AG04450 (cell line): ENCODE results near the gene GYG2. TPM values are rescaled to one million over a fixed set of nuclear protein-coding genes. Genes with fewer than 3 reads are reported as not detected.
A peak's percentile ranks its signal among the peaks of the same experiment; 100 is the strongest.
"Not testable (repeated sequence)": the region's sequence is repeated elsewhere in the genome, so short reads cannot be mapped to it uniquely, and the experiment has no call there.

ENCODE experiments used
- CTCF ChIA-PET: fragments of 300-600, 350-600 bp; formaldehyde crosslinking; extraction: SDS; loops from one replicate; lab custom pipeline; 2022; ENCODE audit warnings: antibody characterized with exemption, inconsistent platforms; lab: Charles Lee
- POLR2A ChIA-PET: fragments of 350-600 bp; formaldehyde crosslinking; extraction: SDS; loops from one replicate; lab custom pipeline; 2021; ENCODE audit warnings: antibody characterized with exemption, inconsistent platforms; lab: Yijun Ruan, JAX
- DNase-seq: peaks from one replicate; pipeline ENCODE4 v3.0.0-alpha.2; 2011; ENCODE audit warnings: low read depth, low spot score
- H3K27ac ChIP-seq: one replicate; pipeline ENCODE4 v1.5.1; 2012; ENCODE audit warnings: low read depth, low read length, control low read depth
- H3K27me3 ChIP-seq: one replicate; pipeline ENCODE4 v1.6.0; 2012; ENCODE audit warnings: low read length; ENCODE audit not compliant: control insufficient read depth, insufficient read depth
- H3K4me3 ChIP-seq: 2 replicates; pipeline ENCODE4 v1.5.1; 2011; ENCODE audit warnings: mild to moderate bottlenecking, low read depth, low read length, control low read depth
- H3K9me3 ChIP-seq: 2 replicates; pipeline ENCODE4 v1.5.1; 2012; ENCODE audit warnings: low read length; ENCODE audit not compliant: control insufficient read depth, insufficient read depth
- CTCF ChIP-seq: IDR thresholded peaks from 2 replicates; pipeline ENCODE4 v1.5.1; 2011; ENCODE audit warnings: low read depth, low read length, control low read depth, inconsistent platforms
- polyA plus RNA-seq: library from polyadenylated mRNA; depleted of rRNA; stranded (reverse); fragments of >200 nt; gene quantifications from 2 replicates; pipeline ENCODE4 v1.2.3, GENCODE V29; 2011

Gene GYG2
- polyA plus RNA-seq, 1 experiment, result 19.6 TPM

- Histone ChIP-seq H3K4me3 (peak overlapping the region; percentile 42), H3K9me3 (no peaks in the 10 kb centered on the region), H3K27ac (no peak overlapping the region), H3K27me3 (no peaks in the 10 kb centered on the region)
- TF ChIP-seq CTCF, result no peak
- CTCF ChIA-PET, result interaction anchor here (0.7 kb wide), 1 partner anchor 11 kb away, joined by 3 read pairs; no protein-coding TSS in a partner anchor
- DNase-seq, result no peak
- POLR2A ChIA-PET, result no interaction called here
These were observed 60.4 kb downstream of the GYG2 start for GRCh38 chrX:2889045-2889605.

GRCh38 chrX:2889706-2890490 lies 61.2 kb downstream of the GYG2 start:
- DNase-seq, H3K27ac ChIP-seq, H3K27me3 ChIP-seq, POLR2A ChIA-PET, H3K9me3 ChIP-seq: not testable (repeated sequence)
- CTCF ChIA-PET, result interaction anchor here (0.7 kb wide), 1 partner anchor 12 kb away, joined by 3 read pairs; no protein-coding TSS in a partner anchor
- H3K4me3 ChIP-seq, result peak overlapping the region; percentile 42
- TF ChIP-seq CTCF, result peak; percentile 31; the same call in 1 of the 2 replicates

GRCh38 chrX:2890536-2891460 lies 62.1 kb downstream of the GYG2 start:
- H3K9me3 ChIP-seq, CTCF ChIA-PET, H3K27me3 ChIP-seq, POLR2A ChIA-PET, H3K27ac ChIP-seq, DNase-seq, H3K4me3 ChIP-seq: not testable (repeated sequence)

- ChIA-PET CTCF (no interaction called here), POLR2A (no interaction called here)
These were observed 64.1 kb downstream of the GYG2 start for GRCh38 chrX:2892816-2893215.

More at GRCh38 chrX:2892816-2893215, 64.1 kb downstream of the GYG2 start:
- Histone ChIP-seq H3K27me3 (no peaks in the 10 kb centered on the region), H3K27ac (no peak overlapping the region), H3K9me3 (no peaks in the 10 kb centered on the region), H3K4me3 (no peak overlapping the region)
- DNase-seq, result no peak
- TF ChIP-seq CTCF, result no peak
